Keratinocyte (primary cell): Measurements from ENCODE around the gene SCN4A.

Experiments used
- CTCF ChIP-seq, 3 experiments: IDR thresholded peaks in 1 of 3; conservative IDR thresholded peaks in 1 of 3; optimal IDR thresholded peaks in 1 of 3; 2 replicates in 2 of 3; 3 replicates in 1 of 3; pipeline versions ENCODE3 to v1.5.1; 2011; ENCODE audit warnings: low read length in 3 of 3, mild to moderate bottlenecking in 3 of 3, moderate library complexity in 2 of 3, control low read depth in 1 of 3, inconsistent platforms in 1 of 3; ENCODE audit not compliant: insufficient read depth in 2 of 3; ENCODE audit errors: extremely low read depth in 1 of 3
- EZH2 ChIP-seq: IDR thresholded peaks from one replicate; pipeline ENCODE4 v1.6.1; 2012; ENCODE audit warnings: inconsistent platforms, mild to moderate bottlenecking, low read length, moderate library complexity

GRCh38 chr17:63973247-63973646, 529 bp upstream of the SCN4A start:
- TF ChIP-seq EZH2 (no peak), CTCF (optimal IDR thresholded peaks at IDR 0.05 in 1 of 3, IDR thresholded peaks at IDR 0.05 in 1 of 3, conservative IDR thresholded peaks at IDR 0.05 in 1 of 3; ENCODE audit: extremely low read depth in 1 of 3, insufficient read depth in 2 of 3, low read length in 3 of 3) (no peak)
